ENCODE results near the gene MAP2. TPM values are rescaled to one million over a fixed set of nuclear protein-coding genes. Genes with fewer than 3 reads are reported as not detected.

The MAP2 gene
- total RNA-seq, 1 experiment from 2014 or later: 40.2 TPM

- Mint-ChIP-seq H3K9me3 (ENCODE audit: unreplicated experiment) (no peaks in the 10 kb centered on the region), H3K27me3 (ENCODE audit: insufficient read depth, unreplicated experiment) (no peaks in the 10 kb centered on the region), H3K27ac (ENCODE audit: low read depth, unreplicated experiment) (peak overlapping the region; percentile 35), H3K36me3 (ENCODE audit: insufficient read depth, unreplicated experiment) (peaks cover 4% of the 10 kb centered on the region), H3K4me3 (ENCODE audit: unreplicated experiment) (no peak overlapping the region), H3K4me1 (ENCODE audit: insufficient read depth, unreplicated experiment) (peaks cover 10% of the 10 kb centered on the region)
- BruUV-seq (replicated peaks): no TSS peak
- no peak for TF ChIP-seq CTCF (IDR thresholded peaks at IDR 0.05; ENCODE audit: unreplicated experiment)
- CTCF ChIA-PET: interaction anchor here (1.4 kb wide), 1 partner anchor 9 kb away, joined by 4 read pairs; no protein-coding TSS in a partner anchor
- POLR2A ChIA-PET: interaction anchor here (0.7 to 0.8 kb wide), 2 partner anchors 207 to 315 kb away, joined by 3 to 4 read pairs; no protein-coding TSS in a partner anchor
- intact Hi-C loops (cut with micrococcal nuclease): no loop called here
- peak; percentile 52 for DNase-seq (ENCODE audit: unreplicated experiment)
Observed at GRCh38 chr2:209663139-209663538, 239.3 kb downstream of the MAP2 start.

GRCh38 chr2:209663656-209664055 lies 239.8 kb downstream of the MAP2 start:
- no peak for TF ChIP-seq CTCF (IDR thresholded peaks at IDR 0.05; ENCODE audit: unreplicated experiment)
- Mint-ChIP-seq H3K9me3 (ENCODE audit: unreplicated experiment) (no peaks in the 10 kb centered on the region), H3K27me3 (ENCODE audit: insufficient read depth, unreplicated experiment) (no peaks in the 10 kb centered on the region), H3K4me1 (ENCODE audit: insufficient read depth, unreplicated experiment) (peaks cover 10% of the 10 kb centered on the region), H3K27ac (ENCODE audit: low read depth, unreplicated experiment) (no peak overlapping the region), H3K4me3 (ENCODE audit: unreplicated experiment) (no peak overlapping the region), H3K36me3 (ENCODE audit: insufficient read depth, unreplicated experiment) (peaks cover 4% of the 10 kb centered on the region)
- intact Hi-C loops (cut with micrococcal nuclease): no loop called here
- peak; percentile 22 for DNase-seq (ENCODE audit: unreplicated experiment)
- ChIA-PET CTCF (interaction anchor here (1.4 kb wide), 1 partner anchor 10 kb away, joined by 4 read pairs; no protein-coding TSS in a partner anchor), POLR2A (interaction anchor here (0.8 kb wide), 1 partner anchor 314 kb away, joined by 4 read pairs; no protein-coding TSS in a partner anchor)
- no TSS peak for BruUV-seq (replicated peaks)

GRCh38 chr2:209666296-209666695 lies 242.4 kb downstream of the MAP2 start:
- CTCF ChIA-PET: interaction anchor here (0.7 to 1.1 kb wide), 2 partner anchors 14 to 30 kb away, joined by 4 read pairs; no protein-coding TSS in a partner anchor
- H3K27ac Mint-ChIP-seq (ENCODE audit: low read depth, unreplicated experiment): no peak overlapping the region
- BruUV-seq (replicated peaks): no TSS peak
- DNase-seq (ENCODE audit: unreplicated experiment): no peak
- peaks cover 4% of the 10 kb centered on the region for H3K36me3 Mint-ChIP-seq (ENCODE audit: insufficient read depth, unreplicated experiment)
- no peaks in the 10 kb centered on the region for H3K27me3 Mint-ChIP-seq (ENCODE audit: insufficient read depth, unreplicated experiment)
- intact Hi-C loops (cut with micrococcal nuclease): no loop called here
- TF ChIP-seq CTCF (IDR thresholded peaks at IDR 0.05; ENCODE audit: unreplicated experiment): no peak
- no peak overlapping the region for H3K4me3 Mint-ChIP-seq (ENCODE audit: unreplicated experiment)
- POLR2A ChIA-PET: interaction anchor here (0.5 to 0.6 kb wide), 2 partner anchors 55 to 115 kb away, joined by 3 read pairs; no protein-coding TSS in a partner anchor
- H3K4me1 Mint-ChIP-seq (ENCODE audit: insufficient read depth, unreplicated experiment): peaks cover 10% of the 10 kb centered on the region
- no peaks in the 10 kb centered on the region for H3K9me3 Mint-ChIP-seq (ENCODE audit: unreplicated experiment)

GRCh38 chr2:209671020-209671680 lies 247.3 kb downstream of the MAP2 start:
- intact Hi-C loops (cut with micrococcal nuclease): no loop called here
- H3K27ac Mint-ChIP-seq (ENCODE audit: low read depth, unreplicated experiment): no peak overlapping the region
- H3K9me3 Mint-ChIP-seq (ENCODE audit: unreplicated experiment): no peaks in the 10 kb centered on the region
- H3K4me3 Mint-ChIP-seq (ENCODE audit: unreplicated experiment): no peak overlapping the region
- H3K36me3 Mint-ChIP-seq (ENCODE audit: insufficient read depth, unreplicated experiment): no peaks in the 10 kb centered on the region
- H3K4me1 Mint-ChIP-seq (ENCODE audit: insufficient read depth, unreplicated experiment): no peaks in the 10 kb centered on the region
- ChIA-PET CTCF (no interaction called here), POLR2A (no interaction called here)
- no peak for TF ChIP-seq CTCF (IDR thresholded peaks at IDR 0.05; ENCODE audit: unreplicated experiment)
- no TSS peak for BruUV-seq (replicated peaks)
- no peaks in the 10 kb centered on the region for H3K27me3 Mint-ChIP-seq (ENCODE audit: insufficient read depth, unreplicated experiment)
- no peak for DNase-seq (ENCODE audit: unreplicated experiment)
